ENCODE data around the gene ATAD2B. TPM values are rescaled to one million over a fixed set of nuclear protein-coding genes. Genes with fewer than 3 reads are reported as not detected.

The ATAD2B gene
- total and polyA plus RNA-seq, 2 of the 4 experiments (the other 2 are of a cell fraction), result 1.5 to 5.0 TPM

DNA sequence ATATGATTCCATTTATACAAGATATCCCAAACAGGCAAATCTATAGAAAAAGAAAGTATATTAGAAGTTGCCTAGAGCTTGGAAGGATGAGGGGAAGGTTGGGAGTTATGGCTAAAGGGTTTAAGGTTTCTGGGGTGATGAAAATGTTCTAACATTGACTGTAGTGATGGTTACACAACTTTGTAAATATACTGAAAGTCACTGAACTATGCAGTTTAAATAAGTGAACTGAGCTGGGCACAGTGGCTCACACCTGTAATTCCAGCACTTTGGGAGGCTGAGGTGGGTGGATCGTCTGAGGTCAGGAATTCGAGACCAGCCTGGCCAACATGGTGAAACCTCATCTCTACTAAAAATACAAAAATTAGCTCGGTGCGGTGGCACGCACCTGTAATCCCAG lies 91.5 kb downstream of the ATAD2B start:
- H4K91ac ChIP-seq (ENCODE audit: insufficient read depth, low read depth, low read length), result no peak overlapping the region
- no peak overlapping the region for H3K23ac ChIP-seq (ENCODE audit: low read depth, low read length)
- intact Hi-C loops (cut with micrococcal nuclease), result loop anchor here (1.0 kb wide), 1 partner anchor 37 kb away; no protein-coding TSS in a partner anchor
- H3K27ac ChIP-seq (ENCODE audit: insufficient read depth, low read length), result no peak overlapping the region
- DNase-seq, result no peak
- TF ChIP-seq, protein P1, sequence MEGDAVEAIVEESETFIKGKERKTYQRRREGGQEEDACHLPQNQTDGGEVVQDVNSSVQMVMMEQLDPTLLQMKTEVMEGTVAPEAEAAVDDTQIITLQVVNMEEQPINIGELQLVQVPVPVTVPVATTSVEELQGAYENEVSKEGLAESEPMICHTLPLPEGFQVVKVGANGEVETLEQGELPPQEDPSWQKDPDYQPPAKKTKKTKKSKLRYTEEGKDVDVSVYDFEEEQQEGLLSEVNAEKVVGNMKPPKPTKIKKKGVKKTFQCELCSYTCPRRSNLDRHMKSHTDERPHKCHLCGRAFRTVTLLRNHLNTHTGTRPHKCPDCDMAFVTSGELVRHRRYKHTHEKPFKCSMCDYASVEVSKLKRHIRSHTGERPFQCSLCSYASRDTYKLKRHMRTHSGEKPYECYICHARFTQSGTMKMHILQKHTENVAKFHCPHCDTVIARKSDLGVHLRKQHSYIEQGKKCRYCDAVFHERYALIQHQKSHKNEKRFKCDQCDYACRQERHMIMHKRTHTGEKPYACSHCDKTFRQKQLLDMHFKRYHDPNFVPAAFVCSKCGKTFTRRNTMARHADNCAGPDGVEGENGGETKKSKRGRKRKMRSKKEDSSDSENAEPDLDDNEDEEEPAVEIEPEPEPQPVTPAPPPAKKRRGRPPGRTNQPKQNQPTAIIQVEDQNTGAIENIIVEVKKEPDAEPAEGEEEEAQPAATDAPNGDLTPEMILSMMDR (conservative IDR thresholded peaks at IDR 0.05; ENCODE audit: low read depth, low read length), result no peak
- TF ChIP-seq POLR2A (IDR thresholded peaks at IDR 0.05; ENCODE audit: low read depth, low read length), result no peak
- TF ChIP-seq RFX5 (IDR thresholded peaks at IDR 0.05; ENCODE audit: low read depth, low read length), result no peak
- TF ChIP-seq, protein P2, sequence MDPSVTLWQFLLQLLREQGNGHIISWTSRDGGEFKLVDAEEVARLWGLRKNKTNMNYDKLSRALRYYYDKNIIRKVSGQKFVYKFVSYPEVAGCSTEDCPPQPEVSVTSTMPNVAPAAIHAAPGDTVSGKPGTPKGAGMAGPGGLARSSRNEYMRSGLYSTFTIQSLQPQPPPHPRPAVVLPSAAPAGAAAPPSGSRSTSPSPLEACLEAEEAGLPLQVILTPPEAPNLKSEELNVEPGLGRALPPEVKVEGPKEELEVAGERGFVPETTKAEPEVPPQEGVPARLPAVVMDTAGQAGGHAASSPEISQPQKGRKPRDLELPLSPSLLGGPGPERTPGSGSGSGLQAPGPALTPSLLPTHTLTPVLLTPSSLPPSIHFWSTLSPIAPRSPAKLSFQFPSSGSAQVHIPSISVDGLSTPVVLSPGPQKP (IDR thresholded peaks at IDR 0.05; ENCODE audit: borderline replicate concordance, low read depth, low read length), result no peak
- TF ChIP-seq BHLHE40 (IDR thresholded peaks at IDR 0.05; ENCODE audit: low read depth, low read length), result no peak
- TF ChIP-seq FOS (IDR thresholded peaks at IDR 0.05; ENCODE audit: low read depth, low read length), result no peak
- no peak for TF ChIP-seq CHD1 (IDR thresholded peaks at IDR 0.05; ENCODE audit: low read depth, low read length)
- H2BK120ac ChIP-seq (ENCODE audit: low read depth, low read length), result no peak overlapping the region
- peaks cover 5% of the 10 kb centered on the region; the same call in 1 of the 2 replicates for H3K36me3 ChIP-seq (ENCODE audit: control insufficient read depth, insufficient read depth, low read length)
- no TSS peak for BruUV-seq (replicated peaks)
- POLR2A ChIA-PET (ENCODE audit: unreplicated experiment), result no interaction called here
- no peak overlapping the region for H2BK20ac ChIP-seq (ENCODE audit: low read depth, low read length)
- CTCF ChIA-PET, result interaction anchor here (1.1 kb wide), 1 partner anchor 11 kb away, joined by 3 read pairs; no protein-coding TSS in a partner anchor
- no peak overlapping the region for H2BK5ac ChIP-seq (ENCODE audit: low read depth, low read length, poor library complexity, severe bottlenecking)
- no peak overlapping the region for H4K5ac ChIP-seq (ENCODE audit: low read depth, low read length)
- H3K4me1 ChIP-seq (ENCODE audit: control insufficient read depth, insufficient read depth, low read length), result peaks cover 3% of the 10 kb centered on the region; the same call in 1 of the 2 replicates
- H3K9ac ChIP-seq (ENCODE audit: low read depth, low read length), result no peak overlapping the region
- no peak overlapping the region for H3K4ac ChIP-seq (ENCODE audit: low read depth, low read length)
- no peak overlapping the region for H4K8ac ChIP-seq (ENCODE audit: low read depth in 2 of 2, low read length in 2 of 2)
- no peak overlapping the region for H3K56ac ChIP-seq (ENCODE audit: extremely low read depth, insufficient read depth, low read length)
- H2AFZ ChIP-seq (replicated peaks; ENCODE audit: low read length, poor library complexity), result no peak overlapping the region
- H2AK5ac ChIP-seq (ENCODE audit: low read depth, low read length), result no peak overlapping the region
- no peaks in the 10 kb centered on the region for H4K20me1 ChIP-seq (ENCODE audit: insufficient read depth, low read length)
- in situ Hi-C loops (cut with MboI; ENCODE audit: low sequenced_read_pairs), result no loop called here
- H3K9me3 ChIP-seq (ENCODE audit: control insufficient read depth, insufficient read depth, low read length), result no peaks in the 10 kb centered on the region
- no peak overlapping the region for H2BK15ac ChIP-seq (ENCODE audit: low read depth, low read length)
- H3K4me3 ChIP-seq (ENCODE audit: insufficient read depth, low read depth, low read length), result no peak overlapping the region
- H2AK9ac ChIP-seq (replicated peaks; ENCODE audit: low read depth, low read length, poor library complexity), result no peak overlapping the region
- ATAC-seq (ENCODE audit: low read depth), result no peak
- dilution Hi-C loops (cut with HindIII; ENCODE audit: low sequenced_read_pairs, unreplicated experiment), result no loop called here
- peaks cover under 1 to 7% of the 10 kb centered on the region in 2 experiments; a peak in 3 of 4 replicates for H3K79me1 ChIP-seq (ENCODE audit: low read depth in 1 of 2, low read length in 2 of 2)
- no peak overlapping the region for H3K4me2 ChIP-seq (ENCODE audit: low read depth, low read length)
- H3K9me1 ChIP-seq (ENCODE audit: insufficient read depth, low read length), result no peaks in the 10 kb centered on the region
- no peaks in the 10 kb centered on the region for H3K27me3 ChIP-seq (ENCODE audit: control insufficient read depth, insufficient read depth, low read length)
- no peak overlapping the region for H3K18ac ChIP-seq (ENCODE audit: low read depth, low read length)
- no peak overlapping the region for H3K14ac ChIP-seq (replicated peaks; ENCODE audit: low read depth, low read length)
- no CpG with 5 or more reads among the region's 5 CpGs for WGBS, 2 experiments (ENCODE audit: extremely low coverage in 2 of 2, insufficient read length in 1 of 2)
